NCI-H1105 treated with DMSO at 0.1 percent for 48 hours (cell line): ENCODE measurements around the gene CLIC1.

Source experiments
- DNase-seq: peaks from one replicate; lab custom pipeline; 2025; lab: John Stamatoyannopoulos, UW

Gene CLIC1

GRCh38 chr6:31768363-31769257 lies 32.3 kb upstream of the CLIC1 start:
- DNase-seq, result no peak

GRCh38 chr6:31767096-31767645 lies 30.8 kb upstream of the CLIC1 start:
- DNase-seq, result no peak

- no peak for DNase-seq
These were observed 29.8 kb upstream of the CLIC1 start for GRCh38 chr6:31765910-31766794.

DNA sequence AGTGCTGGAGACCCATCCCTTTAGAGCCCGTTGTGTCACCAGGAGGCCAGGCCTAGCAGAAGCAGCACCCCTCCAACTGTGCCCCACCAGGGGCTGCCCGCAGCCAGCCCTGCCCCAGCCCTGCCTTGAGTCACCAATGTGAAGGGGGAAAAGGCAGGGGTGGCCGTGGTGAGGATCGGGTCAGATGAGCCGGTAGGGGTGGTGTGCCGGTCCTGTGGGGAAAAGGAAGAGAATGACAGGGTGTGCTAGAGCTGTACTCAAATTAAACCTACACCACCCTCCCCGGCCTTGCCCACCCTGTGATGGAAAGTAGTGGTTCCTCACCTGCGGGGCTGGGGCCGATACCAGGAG lies 29.2 kb upstream of the CLIC1 start:
- no peak for DNase-seq

GRCh38 chr6:31764198-31764597 lies 27.9 kb upstream of the CLIC1 start:
- no peak for DNase-seq

DNA sequence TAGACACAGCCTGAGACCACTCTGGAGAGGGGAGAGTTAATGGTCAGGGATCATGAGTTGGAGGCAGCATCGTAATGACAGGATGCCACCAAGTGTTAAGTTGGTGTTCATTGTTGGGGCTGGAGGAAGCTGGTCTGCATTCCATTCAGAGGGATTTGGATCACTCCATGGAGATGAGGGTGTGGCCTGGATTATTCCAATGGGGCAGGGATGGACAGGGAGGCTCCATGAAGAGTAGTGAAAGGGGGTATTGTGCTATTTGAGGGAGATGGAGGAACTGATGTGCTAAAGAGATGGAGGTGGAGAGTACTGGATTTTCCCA lies 27.2 kb upstream of the CLIC1 start:
- no peak for DNase-seq

DNA sequence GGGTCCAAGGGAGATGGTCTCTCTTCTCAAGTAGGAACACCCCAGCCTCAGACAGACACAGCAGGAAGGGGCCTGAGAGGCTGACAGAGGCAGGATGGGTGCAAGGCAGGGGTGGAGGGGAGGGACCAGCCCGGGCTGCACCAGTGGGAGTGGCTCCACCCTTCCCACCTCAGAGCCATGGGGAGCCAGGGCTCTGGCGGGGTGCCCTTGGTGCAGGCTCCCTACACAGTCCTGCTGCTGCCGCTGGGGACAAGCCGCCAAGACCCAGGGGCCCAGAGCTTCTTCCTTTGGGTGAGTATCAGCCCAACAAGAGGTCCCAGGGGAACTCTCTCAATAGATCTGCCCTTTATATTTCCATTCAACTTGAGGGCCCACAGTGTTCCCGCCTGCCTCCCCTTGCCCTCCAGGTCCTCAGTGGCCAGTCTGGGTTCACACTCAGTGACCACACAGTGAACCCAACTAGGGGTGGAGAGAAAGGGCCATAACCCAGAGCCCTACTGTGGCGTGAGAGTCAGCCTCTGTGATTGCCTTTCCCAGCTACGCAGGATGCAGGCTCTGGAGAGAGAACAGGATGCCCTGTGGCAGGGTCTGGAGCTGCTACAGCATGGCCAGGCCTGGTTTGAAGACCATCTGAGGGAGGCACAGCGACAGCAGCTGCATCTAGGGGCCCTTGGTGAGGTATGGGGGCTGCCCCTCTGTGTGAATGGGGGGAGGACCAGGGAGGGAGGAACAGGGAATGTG lies 26.7 kb upstream of the CLIC1 start:
- DNase-seq, result no peak

- no peak for DNase-seq
These were observed 26.0 kb upstream of the CLIC1 start, which contains the start of gene SAPCD1 for GRCh38 chr6:31762356-31762755. SAPCD1 (plus strand) TSS chr6:31762656; CDS start chr6:31763055, 399 bp downstream.

DNA sequence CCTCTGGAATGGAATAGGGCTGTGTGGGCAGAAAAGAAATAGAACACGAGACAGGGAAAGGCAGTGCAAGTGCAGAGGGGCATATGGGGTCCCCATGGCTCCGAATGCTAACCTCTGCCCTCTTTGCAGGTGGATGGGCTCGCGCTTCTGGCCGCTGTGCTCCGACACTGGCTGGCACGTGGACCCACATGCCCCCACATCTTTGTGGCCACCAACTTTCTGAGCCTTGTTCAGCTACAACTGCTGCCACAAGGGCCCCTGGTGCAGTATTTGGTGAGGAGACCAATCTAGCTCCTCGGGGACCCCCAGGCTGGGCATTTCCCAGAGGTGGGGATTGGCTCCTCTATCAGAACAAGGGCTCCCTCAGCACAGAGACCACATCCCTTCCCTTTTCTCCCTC lies 25.0 kb upstream of the CLIC1 start:
- DNase-seq, result no peak

- DNase-seq, result no peak
These were observed 24.5 kb upstream of the CLIC1 start for GRCh38 chr6:31760790-31761189.

DNA sequence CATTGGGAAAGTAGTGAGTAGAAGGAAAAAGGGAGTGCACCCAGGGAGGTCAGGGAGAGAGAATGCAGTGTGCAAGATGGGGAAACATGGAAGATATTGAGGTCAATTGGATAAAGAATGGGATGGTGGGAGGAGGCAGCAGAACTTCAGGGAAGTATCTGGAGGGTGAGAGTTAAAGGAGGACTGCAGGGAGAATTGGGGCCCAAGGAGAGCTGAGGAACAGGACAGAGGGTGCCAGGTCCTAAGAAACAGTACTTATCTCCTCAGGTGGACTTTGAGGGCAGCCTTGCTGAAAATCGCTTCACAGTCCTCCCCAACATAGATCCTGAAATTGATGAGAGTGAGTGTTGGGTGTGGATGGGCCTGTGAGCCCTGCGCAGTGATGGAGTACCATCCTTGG lies 22.0 kb upstream of the CLIC1 start:
- no peak for DNase-seq

GRCh38 chr6:31752739-31753319 lies 16.5 kb upstream of the CLIC1 start:
- no peak for DNase-seq

- no peak for DNase-seq
These were observed 14.2 kb upstream of the CLIC1 start for GRCh38 chr6:31750411-31751022.

DNA sequence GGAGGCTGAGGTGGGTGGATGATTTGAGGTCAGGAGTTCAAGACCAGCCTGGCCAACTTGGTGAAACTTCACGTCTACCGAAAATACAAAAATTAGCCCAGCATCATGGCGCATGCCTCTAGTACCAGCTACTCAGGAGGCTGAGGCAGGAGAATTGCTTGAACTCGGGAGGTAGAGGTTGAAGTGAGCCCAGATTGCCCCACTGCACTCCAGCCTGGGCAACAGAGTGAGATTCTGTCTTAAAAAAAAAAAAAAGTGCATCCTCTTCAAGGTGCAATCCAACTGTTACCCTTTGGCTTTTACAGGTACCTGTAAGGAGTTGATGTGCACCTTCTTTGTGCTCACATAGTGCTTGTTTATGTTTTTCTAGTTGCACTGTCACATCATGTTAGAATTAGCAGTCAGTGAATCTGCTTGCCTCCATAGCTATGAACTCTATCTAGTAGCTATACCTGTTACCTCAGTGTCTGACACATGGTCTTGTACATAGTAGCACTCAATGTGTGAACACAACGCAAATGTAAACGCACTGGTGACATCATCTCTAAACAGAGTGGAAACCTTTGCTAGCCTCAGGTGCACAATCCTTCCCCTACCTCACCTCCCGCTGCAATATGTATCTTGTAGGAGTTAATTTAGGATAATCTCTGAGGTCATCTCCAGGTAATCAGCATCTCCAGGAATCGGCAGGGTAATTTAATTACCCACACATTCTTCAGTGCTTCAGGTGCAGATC lies 13.1 kb upstream of the CLIC1 start:
- DNase-seq, result no peak

GRCh38 chr6:31744422-31744821 lies 8.1 kb upstream of the CLIC1 start:
- no peak for DNase-seq

- no peak for DNase-seq
These were observed 6.6 kb upstream of the CLIC1 start for GRCh38 chr6:31742894-31743293.

DNA sequence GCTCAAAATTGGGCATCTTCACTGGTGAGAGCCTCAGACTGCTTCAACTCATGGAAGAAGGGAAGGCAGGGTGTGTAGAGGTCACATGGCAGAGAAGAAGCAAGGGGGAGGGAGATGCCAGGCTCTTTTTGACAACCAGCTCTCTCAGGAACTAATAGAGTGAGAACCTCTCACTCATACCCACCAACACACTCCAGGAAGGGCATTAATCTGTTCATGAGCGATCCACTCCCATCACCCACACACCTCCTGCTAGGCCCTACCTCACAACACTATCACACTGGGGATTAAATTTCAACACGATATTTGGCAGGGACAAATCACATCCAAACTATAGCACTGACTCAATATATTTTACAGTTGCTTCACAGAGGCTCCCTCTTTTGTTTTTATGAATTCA lies 5.5 kb upstream of the CLIC1 start:
- no peak for DNase-seq

- no peak for DNase-seq
These were observed 4.3 kb upstream of the CLIC1 start for GRCh38 chr6:31740397-31741223.

DNA sequence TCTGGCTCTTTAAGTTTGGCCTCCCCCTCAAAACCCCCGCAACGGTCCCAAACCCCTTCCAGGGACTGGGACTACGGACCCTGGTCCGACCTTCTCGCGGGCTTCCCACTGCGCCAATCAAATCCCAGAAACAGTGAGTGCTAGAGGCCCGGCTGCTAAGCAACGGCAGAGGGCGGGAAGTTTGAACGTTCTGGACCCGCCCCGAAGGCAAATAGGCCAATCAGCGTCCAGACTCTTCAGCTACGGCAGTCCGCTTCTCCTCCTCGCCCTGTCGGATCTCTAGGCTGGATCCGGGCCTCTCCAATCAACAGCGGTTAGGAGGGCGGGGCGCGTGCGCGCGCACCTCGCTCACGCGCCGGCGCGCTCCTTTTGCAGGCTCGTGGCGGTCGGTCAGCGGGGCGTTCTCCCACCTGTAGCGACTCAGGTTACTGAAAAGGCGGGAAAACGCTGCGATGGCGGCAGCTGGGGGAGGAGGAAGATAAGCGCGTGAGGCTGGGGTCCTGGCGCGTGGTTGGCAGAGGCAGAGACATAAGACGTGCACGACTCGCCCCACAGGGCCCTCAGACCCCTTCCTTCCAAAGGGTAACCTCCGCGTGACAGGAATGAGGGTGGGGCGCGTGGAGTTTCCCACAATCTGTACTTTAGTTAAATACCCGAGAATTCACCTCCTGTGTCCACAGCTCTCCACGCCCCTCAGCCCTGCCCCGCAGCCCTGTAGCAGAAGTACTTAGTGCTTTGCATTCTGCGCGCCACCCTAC lies 3.5 kb upstream of the CLIC1 start, which contains the start of gene MSH5:
Gene MSH5, plus strand, starts transcription at position 367 of the 758 bp plus-strand sequence. CDS start 462 bp downstream, outside the sequence.
- peak; percentile 98 for DNase-seq
